WTC11 (cell line): ENCODE results near the gene IQGAP3. TPM values are rescaled to one million over a fixed set of nuclear protein-coding genes. Genes with fewer than 3 reads are reported as not detected.

Experiments
- ATAC-seq: fragments of 200-7000 bp; cut with Tn5 transposase; 2 replicates; pipeline ENCODE4 v1.10.0; 2021; ENCODE audit warnings: mild to moderate bottlenecking, moderate library complexity
- CTCF ChIA-PET: fragments of 300-600 bp; sonication (Branson Sonifier 250); formaldehyde crosslinking; loops from one replicate; lab custom pipeline; 2021; ENCODE audit warnings: antibody characterized with exemption; lab: Charles Lee
- POLR2A ChIA-PET: fragments of 350-600 bp; sonication (Branson Sonifier 250); formaldehyde crosslinking; loops from one replicate; lab custom pipeline; 2021; ENCODE audit warnings: antibody characterized with exemption; lab: Charles Lee
- DNase-seq: peaks from one replicate; pipeline ENCODE4 v3.0.0; 2021; ENCODE audit warnings: low spot score
- H3K27ac Mint-ChIP-seq: 2 replicates; pipeline ENCODE4 v1.8.0; 2021; ENCODE audit warnings: mixed read lengths
- H3K27me3 Mint-ChIP-seq: 2 replicates; pipeline ENCODE4 v1.8.0; 2021; ENCODE audit warnings: low read depth, mild to moderate bottlenecking, moderate library complexity, mixed read lengths
- H3K36me3 Mint-ChIP-seq: 2 replicates; pipeline ENCODE4 v1.8.0; 2021; ENCODE audit warnings: mixed read lengths
- H3K4me1 Mint-ChIP-seq: 2 replicates; pipeline ENCODE4 v1.8.0; 2022; ENCODE audit warnings: mixed read lengths
- H3K4me3 Mint-ChIP-seq: 2 replicates; pipeline ENCODE4 v1.8.0; 2021; ENCODE audit warnings: mild to moderate bottlenecking, moderate library complexity, mixed read lengths
- H3K9me3 Mint-ChIP-seq: 2 replicates; pipeline ENCODE4 v1.8.0; 2021; ENCODE audit warnings: mixed read lengths
- ARID4B ChIP-seq: sonication (generic); formaldehyde crosslinking; IDR thresholded peaks from 2 replicates; pipeline ENCODE4 v1.8.0; 2023; ENCODE audit warnings: missing genetic modification reagents, mild to moderate bottlenecking, borderline replicate concordance
- CBFB ChIP-seq: sonication (generic); formaldehyde crosslinking; IDR thresholded peaks from 2 replicates; pipeline ENCODE4 v1.8.1; 2022; ENCODE audit warnings: mild to moderate bottlenecking, low read depth, missing genetic modification reagents
- ESRRA ChIP-seq: sonication (generic); formaldehyde crosslinking; IDR thresholded peaks from 2 replicates; pipeline ENCODE4 v1.8.1; 2022; ENCODE audit warnings: mild to moderate bottlenecking, missing genetic modification reagents, borderline replicate concordance
- ZBTB21 ChIP-seq: sonication (generic); formaldehyde crosslinking; IDR thresholded peaks from 2 replicates; pipeline ENCODE4 v1.8.1; 2023; ENCODE audit warnings: mild to moderate bottlenecking, missing genetic modification reagents, borderline replicate concordance
- ZNF425 ChIP-seq: fragments of 250-450 bp; sonication (Bioruptor Pico); conservative IDR thresholded peaks from 2 replicates; pipeline ENCODE4 v1.9.0; 2021; ENCODE audit warnings: mild to moderate bottlenecking
- ZNF532 ChIP-seq: fragments of 250-450 bp; sonication (Bioruptor Pico); IDR thresholded peaks from 2 replicates; pipeline ENCODE4 v1.9.0; 2021; ENCODE audit warnings: mild to moderate bottlenecking, borderline replicate concordance
- total RNA-seq: library from RNA; stranded (reverse); gene quantifications from 3 replicates; pipeline ENCODE4 v1.2.3, GENCODE V29; 2021
- TF ChIP-seq, protein P1 (sequence below): sonication (generic); formaldehyde crosslinking; IDR thresholded peaks from 2 replicates; pipeline ENCODE4 v1.8.0; 2022; ENCODE audit warnings: missing genetic modification reagents
- TF ChIP-seq, protein P2 (sequence below): sonication (generic); formaldehyde crosslinking; IDR thresholded peaks from 2 replicates; pipeline ENCODE4 v1.8.1; 2022; ENCODE audit warnings: missing genetic modification reagents, borderline replicate concordance
- TF ChIP-seq, protein P3 (sequence below): sonication (generic); formaldehyde crosslinking; IDR thresholded peaks from 2 replicates; pipeline ENCODE4 v1.8.1; 2023; ENCODE audit warnings: mild to moderate bottlenecking, missing genetic modification reagents

The IQGAP3 gene
- total RNA-seq, 1 experiment from 2014 or later: 33.3 TPM

GRCh38 chr1:156593661-156593989 is 21.3 kb upstream of the IQGAP3 start (continued):
- TF ChIP-seq ZNF532 (CRISPR knock-in tag): no peak
- TF ChIP-seq ZBTB21 (CRISPR knock-in tag): no peak
- TF ChIP-seq, protein P1, sequence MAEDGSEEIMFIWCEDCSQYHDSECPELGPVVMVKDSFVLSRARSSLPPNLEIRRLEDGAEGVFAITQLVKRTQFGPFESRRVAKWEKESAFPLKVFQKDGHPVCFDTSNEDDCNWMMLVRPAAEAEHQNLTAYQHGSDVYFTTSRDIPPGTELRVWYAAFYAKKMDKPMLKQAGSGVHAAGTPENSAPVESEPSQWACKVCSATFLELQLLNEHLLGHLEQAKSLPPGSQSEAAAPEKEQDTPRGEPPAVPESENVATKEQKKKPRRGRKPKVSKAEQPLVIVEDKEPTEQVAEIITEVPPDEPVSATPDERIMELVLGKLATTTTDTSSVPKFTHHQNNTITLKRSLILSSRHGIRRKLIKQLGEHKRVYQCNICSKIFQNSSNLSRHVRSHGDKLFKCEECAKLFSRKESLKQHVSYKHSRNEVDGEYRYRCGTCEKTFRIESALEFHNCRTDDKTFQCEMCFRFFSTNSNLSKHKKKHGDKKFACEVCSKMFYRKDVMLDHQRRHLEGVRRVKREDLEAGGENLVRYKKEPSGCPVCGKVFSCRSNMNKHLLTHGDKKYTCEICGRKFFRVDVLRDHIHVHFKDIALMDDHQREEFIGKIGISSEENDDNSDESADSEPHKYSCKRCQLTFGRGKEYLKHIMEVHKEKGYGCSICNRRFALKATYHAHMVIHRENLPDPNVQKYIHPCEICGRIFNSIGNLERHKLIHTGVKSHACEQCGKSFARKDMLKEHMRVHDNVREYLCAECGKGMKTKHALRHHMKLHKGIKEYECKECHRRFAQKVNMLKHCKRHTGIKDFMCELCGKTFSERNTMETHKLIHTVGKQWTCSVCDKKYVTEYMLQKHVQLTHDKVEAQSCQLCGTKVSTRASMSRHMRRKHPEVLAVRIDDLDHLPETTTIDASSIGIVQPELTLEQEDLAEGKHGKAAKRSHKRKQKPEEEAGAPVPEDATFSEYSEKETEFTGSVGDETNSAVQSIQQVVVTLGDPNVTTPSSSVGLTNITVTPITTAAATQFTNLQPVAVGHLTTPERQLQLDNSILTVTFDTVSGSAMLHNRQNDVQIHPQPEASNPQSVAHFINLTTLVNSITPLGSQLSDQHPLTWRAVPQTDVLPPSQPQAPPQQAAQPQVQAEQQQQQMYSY (CRISPR knock-in tag): no peak

DNA sequence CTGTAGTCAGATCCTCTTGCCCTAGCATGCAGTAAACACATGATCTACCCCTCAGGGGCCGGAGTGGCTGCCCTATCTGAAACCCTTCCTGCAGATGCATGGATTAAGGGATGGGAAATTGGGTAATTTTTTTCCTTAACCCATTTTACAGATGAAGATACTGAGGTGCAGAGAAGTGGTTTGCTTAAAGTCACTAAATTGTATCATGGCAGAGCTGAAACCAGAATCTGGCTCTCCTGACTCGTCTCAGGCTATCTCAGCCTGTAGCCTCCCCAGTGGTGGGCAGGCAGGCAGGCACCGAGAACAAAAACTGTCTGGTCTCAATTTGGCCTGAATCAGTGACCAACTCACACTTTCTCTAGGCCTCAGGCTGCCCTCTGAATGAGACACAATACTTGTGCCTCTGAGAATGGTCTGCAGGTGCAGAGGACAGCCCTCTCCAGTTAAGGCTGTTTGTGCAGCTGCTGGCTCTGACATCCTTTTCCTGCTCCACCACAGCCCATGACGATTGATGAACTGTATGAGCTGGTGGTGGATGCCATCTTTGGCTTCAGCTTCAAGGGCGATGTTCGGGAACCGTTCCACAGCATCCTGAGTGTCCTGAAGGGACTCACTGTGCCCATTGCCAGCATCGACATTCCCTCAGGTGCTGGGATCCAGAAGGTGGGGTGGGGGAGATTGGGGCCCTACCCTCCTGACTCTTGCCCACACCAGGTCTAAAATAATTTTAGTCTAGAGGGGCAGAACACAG is 20.7 kb upstream of the IQGAP3 start:
- H3K27ac Mint-ChIP-seq: peak overlapping the region; percentile 17; the same call in 1 of the 2 replicates
- ATAC-seq (no peak), DNase-seq (no peak)
- no peaks in the 10 kb centered on the region for H3K27me3 Mint-ChIP-seq
- ChIA-PET POLR2A (interaction anchor here (0.6 to 0.7 kb wide), 2 partner anchors 113 to 150 kb away, joined by 3 to 4 read pairs; no protein-coding TSS in a partner anchor), CTCF (interaction anchor here (0.6 to 3.4 kb wide), 5 partner anchors 15 to 208 kb away, joined by 3 to 28 read pairs (median 8); partner anchors contain the start of gene MEF2D)
- peaks cover 40% of the 10 kb centered on the region for H3K36me3 Mint-ChIP-seq
- no peak for TF ChIP-seq ESRRA
- TF ChIP-seq ARID4B (CRISPR knock-in tag): no peak
- TF ChIP-seq, protein P2, sequence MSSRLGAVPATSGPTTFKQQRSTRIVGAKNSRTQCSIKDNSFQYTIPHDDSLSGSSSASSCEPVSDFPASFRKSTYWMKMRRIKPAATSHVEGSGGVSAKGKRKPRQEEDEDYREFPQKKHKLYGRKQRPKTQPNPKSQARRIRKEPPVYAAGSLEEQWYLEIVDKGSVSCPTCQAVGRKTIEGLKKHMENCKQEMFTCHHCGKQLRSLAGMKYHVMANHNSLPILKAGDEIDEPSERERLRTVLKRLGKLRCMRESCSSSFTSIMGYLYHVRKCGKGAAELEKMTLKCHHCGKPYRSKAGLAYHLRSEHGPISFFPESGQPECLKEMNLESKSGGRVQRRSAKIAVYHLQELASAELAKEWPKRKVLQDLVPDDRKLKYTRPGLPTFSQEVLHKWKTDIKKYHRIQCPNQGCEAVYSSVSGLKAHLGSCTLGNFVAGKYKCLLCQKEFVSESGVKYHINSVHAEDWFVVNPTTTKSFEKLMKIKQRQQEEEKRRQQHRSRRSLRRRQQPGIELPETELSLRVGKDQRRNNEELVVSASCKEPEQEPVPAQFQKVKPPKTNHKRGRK: no peak
- TF ChIP-seq, protein P3, sequence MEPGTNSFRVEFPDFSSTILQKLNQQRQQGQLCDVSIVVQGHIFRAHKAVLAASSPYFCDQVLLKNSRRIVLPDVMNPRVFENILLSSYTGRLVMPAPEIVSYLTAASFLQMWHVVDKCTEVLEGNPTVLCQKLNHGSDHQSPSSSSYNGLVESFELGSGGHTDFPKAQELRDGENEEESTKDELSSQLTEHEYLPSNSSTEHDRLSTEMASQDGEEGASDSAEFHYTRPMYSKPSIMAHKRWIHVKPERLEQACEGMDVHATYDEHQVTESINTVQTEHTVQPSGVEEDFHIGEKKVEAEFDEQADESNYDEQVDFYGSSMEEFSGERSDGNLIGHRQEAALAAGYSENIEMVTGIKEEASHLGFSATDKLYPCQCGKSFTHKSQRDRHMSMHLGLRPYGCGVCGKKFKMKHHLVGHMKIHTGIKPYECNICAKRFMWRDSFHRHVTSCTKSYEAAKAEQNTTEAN (CRISPR knock-in tag): no peak
- no peak for TF ChIP-seq ZNF425
- TF ChIP-seq ZBTB21 (CRISPR knock-in tag): no peak
- TF ChIP-seq CBFB (CRISPR knock-in tag): no peak
- H3K4me1 Mint-ChIP-seq: peaks cover 16% of the 10 kb centered on the region
- H3K4me3 Mint-ChIP-seq: peak overlapping the region; percentile 79
- H3K9me3 Mint-ChIP-seq: no peaks in the 10 kb centered on the region
